ENCODE measurements around the gene STK39.

DNA sequence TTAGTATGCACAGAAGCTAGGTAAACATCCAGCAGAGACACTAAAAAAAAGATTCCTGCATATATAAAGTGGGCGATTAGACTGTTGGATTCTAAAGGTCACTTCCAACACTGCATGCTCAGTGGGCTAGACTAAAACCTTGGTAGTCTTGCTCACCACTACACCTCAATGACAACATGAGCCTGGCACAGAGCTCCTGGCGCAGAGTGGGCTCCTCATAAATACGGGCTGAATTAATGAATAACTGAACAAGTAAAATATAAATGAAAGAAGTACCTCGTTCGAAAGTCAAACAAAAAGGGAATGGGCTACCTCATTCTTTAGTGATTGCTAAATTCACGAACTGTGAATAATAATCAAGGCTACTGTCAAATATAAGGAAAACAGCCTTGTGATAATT lies 185.3 kb downstream of the STK39 start:
- TF ChIP-seq CTCF (IDR thresholded peaks at IDR 0.05 in 2 of 3, conservative IDR thresholded peaks at IDR 0.05 in 1 of 3; ENCODE audit: insufficient read depth in 2 of 3, low read depth in 1 of 3, low read length in 3 of 3) (no peak), MXI1 (IDR thresholded peaks at IDR 0.05; ENCODE audit: low read depth, low read length) (no peak), STAT5B (CRISPR knock-in tag; IDR thresholded peaks at IDR 0.05) (no peak), POLR2AphosphoS5 (IDR thresholded peaks at IDR 0.05; ENCODE audit: control insufficient read depth, insufficient read depth, low read depth, low read length) (no peak), EP300 (IDR thresholded peaks at IDR 0.05; ENCODE audit: low read length) (no peak), CGGBP1 (CRISPR knock-in tag; IDR thresholded peaks at IDR 0.05) (no peak), HEY1 (CRISPR knock-in tag; IDR thresholded peaks at IDR 0.05; ENCODE audit: borderline replicate concordance) (no peak), TFAM (CRISPR knock-in tag; conservative IDR thresholded peaks at IDR 0.05) (no peak), TAF9B (IDR thresholded peaks at IDR 0.05; ENCODE audit: partially characterized antibody) (no peak), GTF2B (IDR thresholded peaks at IDR 0.05; ENCODE audit: extremely low read depth, insufficient read length) (no peak), SRF (CRISPR knock-in tag; IDR thresholded peaks at IDR 0.05) (no peak)

Data from K562 (cell line).